Esophagus squamous epithelium (tissue), 4 donors: Measurements from ENCODE around the gene MAP3K20.

Experiments
- CTCF ChIP-seq, 6 experiments: fragments of 450-650 bp in 4 of 6; fragments of 200-600 bp in 2 of 6; sonication (generic) in 2 of 6; IDR thresholded peaks; one replicate each; pipeline ENCODE4 v1.5.1; 2016 to 2019; ENCODE audit warnings: antibody characterized with exemption in 6 of 6, mild to moderate bottlenecking in 4 of 6, moderate library complexity in 4 of 6
- POLR2A ChIP-seq, 4 donors: fragments of 450-650 bp; IDR thresholded peaks; one replicate each; pipeline ENCODE4 v1.6.1; 2017; ENCODE audit warnings: antibody characterized with exemption in 4 of 4, mild to moderate bottlenecking in 4 of 4, moderate library complexity in 3 of 4

- TF ChIP-seq CTCF (IDR thresholded peaks at IDR 0.05) = no peak
- no peak for TF ChIP-seq POLR2A (IDR thresholded peaks at IDR 0.05)
These were observed 121.0 kb downstream of the MAP3K20 start for GRCh38 chr2:173196638-173197037.
